ENCODE data around the gene RAP1A.

Gene RAP1A

DNA sequence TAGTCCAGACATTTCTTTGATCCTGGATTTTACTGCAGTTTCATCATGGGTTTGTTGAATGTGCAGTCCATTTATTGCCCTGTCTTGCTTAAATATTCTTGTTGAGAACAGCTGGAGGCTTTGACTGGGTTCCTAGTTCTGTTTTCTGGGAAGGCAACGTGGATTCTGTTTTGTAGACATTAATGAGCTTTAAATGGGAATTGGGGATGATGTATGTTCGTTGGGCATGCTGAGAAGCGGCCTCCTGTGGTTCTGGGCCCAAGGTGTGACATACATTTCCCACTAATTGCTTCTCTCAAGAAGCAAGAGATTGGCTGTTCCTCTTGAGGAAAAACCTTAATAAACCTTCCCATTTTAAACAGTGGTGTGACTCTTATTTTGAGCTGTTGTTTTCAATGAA lies 96.7 kb downstream of the RAP1A start:
- Mint-ChIP-seq H3K36me3 (ENCODE audit: low read depth) (peaks cover 4% of the 10 kb centered on the region), H3K27me3 (ENCODE audit: low read depth) (no peaks in the 10 kb centered on the region), H3K27ac (no peak overlapping the region), H3K4me3 (no peak overlapping the region), H3K9me3 (no peaks in the 10 kb centered on the region), H3K4me1 (peaks cover 41% of the 10 kb centered on the region)
- TF ChIP-seq, protein P1, sequence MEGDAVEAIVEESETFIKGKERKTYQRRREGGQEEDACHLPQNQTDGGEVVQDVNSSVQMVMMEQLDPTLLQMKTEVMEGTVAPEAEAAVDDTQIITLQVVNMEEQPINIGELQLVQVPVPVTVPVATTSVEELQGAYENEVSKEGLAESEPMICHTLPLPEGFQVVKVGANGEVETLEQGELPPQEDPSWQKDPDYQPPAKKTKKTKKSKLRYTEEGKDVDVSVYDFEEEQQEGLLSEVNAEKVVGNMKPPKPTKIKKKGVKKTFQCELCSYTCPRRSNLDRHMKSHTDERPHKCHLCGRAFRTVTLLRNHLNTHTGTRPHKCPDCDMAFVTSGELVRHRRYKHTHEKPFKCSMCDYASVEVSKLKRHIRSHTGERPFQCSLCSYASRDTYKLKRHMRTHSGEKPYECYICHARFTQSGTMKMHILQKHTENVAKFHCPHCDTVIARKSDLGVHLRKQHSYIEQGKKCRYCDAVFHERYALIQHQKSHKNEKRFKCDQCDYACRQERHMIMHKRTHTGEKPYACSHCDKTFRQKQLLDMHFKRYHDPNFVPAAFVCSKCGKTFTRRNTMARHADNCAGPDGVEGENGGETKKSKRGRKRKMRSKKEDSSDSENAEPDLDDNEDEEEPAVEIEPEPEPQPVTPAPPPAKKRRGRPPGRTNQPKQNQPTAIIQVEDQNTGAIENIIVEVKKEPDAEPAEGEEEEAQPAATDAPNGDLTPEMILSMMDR (IDR thresholded peaks at IDR 0.05; ENCODE audit: unreplicated experiment in 3 of 3) = no peak

DNA sequence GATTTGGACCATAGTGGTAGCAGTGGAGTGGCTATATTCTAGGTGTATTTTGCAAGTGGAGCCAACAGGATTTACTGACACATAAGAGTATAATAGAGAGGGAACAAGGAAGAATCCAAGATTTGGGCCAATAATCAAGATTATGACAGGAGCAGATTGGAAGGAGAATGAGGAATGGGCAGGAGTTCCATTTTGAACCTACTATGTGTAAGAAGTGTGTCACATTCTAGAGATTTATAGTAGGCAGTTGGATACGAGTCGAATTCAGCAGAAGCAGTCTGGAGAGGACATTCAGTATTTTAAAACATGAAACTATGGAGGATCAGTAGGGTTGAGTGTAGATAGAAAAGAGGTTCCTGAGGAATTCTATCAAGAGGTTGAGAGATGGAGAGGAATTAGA lies 97.9 kb downstream of the RAP1A start:
- Mint-ChIP-seq H3K27me3 (ENCODE audit: low read depth) (no peaks in the 10 kb centered on the region), H3K4me3 (no peak overlapping the region), H3K36me3 (ENCODE audit: low read depth) (peaks cover 4% of the 10 kb centered on the region), H3K9me3 (no peaks in the 10 kb centered on the region), H3K4me1 (peaks cover 50% of the 10 kb centered on the region), H3K27ac (no peak overlapping the region)
- TF ChIP-seq, protein P1 (IDR thresholded peaks at IDR 0.05; ENCODE audit: unreplicated experiment in 3 of 3) = no peak

DNA sequence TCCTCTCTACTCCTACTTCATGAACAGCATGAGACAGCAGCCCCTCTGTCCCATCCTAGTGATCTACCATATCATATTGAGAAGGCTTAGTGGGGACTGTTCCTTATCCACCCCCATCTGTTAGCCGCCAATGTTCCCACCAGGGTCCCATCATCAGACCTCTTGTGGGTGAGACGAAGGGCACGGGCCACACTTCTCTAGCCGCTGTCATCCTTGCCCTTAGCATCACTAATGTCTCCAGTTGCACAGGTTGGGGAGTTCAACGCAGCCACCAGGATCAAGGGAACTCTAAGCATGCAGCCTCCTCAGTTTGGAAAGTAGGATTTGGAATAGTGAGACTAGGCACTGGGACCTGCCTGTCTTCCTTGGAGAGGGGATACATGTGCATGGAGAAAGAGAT lies 99.5 kb downstream of the RAP1A start:
- Mint-ChIP-seq H3K36me3 (ENCODE audit: low read depth) (peaks cover 4% of the 10 kb centered on the region), H3K9me3 (no peaks in the 10 kb centered on the region), H3K4me1 (peaks cover 64% of the 10 kb centered on the region), H3K27ac (peak overlapping the region; percentile 8 to 64 (median 61)), H3K27me3 (ENCODE audit: low read depth) (no peaks in the 10 kb centered on the region), H3K4me3 (no peak overlapping the region)
- TF ChIP-seq, protein P1 (IDR thresholded peaks at IDR 0.05; ENCODE audit: unreplicated experiment in 3 of 3) = no peak

DNA sequence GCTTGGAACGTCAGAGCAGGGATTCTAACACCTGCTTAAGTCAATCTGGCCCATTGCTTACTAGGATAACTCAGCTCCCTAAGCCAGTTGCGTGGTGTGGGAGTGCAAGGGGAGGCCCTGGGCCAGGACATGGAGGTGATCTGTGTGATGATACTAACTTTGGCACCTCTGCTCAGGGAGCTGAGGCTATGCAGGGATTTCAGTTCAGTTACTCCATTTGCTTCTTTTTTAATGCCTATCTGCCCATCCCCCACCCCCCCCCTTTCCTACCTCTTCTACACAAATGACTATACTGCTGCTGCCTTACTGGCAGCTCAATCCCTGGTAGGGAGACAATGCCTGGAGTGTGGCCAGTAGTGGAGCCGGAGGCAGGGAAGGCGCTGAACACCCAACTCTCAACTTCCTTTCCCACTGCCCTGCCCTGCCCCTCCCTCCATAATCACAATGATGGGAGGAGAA lies 100.1 kb downstream of the RAP1A start:
- H3K36me3 Mint-ChIP-seq (ENCODE audit: low read depth) = peaks cover 4% of the 10 kb centered on the region
- peak overlapping the region; percentile 8 to 64 (median 46) for H3K27ac Mint-ChIP-seq
- peak overlapping the region in 1 of 3 experiments; percentile 3 for H3K4me3 Mint-ChIP-seq
- H3K4me1 Mint-ChIP-seq = peaks cover 70% of the 10 kb centered on the region
- no peaks in the 10 kb centered on the region for H3K9me3 Mint-ChIP-seq
- TF ChIP-seq, protein P1 (IDR thresholded peaks at IDR 0.05; ENCODE audit: unreplicated experiment in 3 of 3) = no peak
- H3K27me3 Mint-ChIP-seq (ENCODE audit: low read depth) = no peaks in the 10 kb centered on the region

DNA sequence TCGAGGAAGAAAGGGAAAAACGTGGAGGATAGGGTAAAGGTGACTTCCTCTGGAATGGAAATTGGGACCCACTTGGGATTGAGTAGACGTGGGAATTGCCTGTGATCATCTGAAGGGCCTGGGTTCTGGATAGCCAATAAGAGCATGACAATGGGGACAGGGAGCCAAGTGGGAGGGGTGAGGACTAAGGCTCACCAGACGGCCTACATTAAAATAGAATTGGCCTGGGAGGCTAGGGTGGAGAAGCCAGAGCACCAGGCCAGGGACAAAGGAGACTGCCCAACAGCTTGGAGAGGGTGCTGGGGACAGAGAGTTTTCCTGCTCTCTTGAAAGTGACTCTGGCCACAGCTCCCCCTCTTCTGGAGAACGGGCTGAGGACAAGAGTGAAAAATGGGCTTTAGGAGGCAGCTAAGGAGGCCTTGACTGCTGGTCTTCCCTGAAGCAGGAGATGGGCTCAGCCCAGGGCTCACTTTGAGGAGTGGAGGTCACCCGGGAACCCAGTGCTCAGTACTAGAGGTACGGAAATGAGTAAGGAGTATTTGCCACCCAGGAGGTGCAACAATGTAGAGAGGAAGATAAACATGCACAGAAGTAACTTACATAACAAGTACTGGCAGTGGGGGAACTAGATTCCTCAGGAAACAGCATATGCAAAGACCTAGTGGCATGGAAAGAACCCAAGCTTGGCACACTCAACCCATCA lies 100.8 kb downstream of the RAP1A start:
- Mint-ChIP-seq H3K4me1 (peaks cover 77% of the 10 kb centered on the region), H3K36me3 (ENCODE audit: low read depth) (peaks cover 4% of the 10 kb centered on the region), H3K4me3 (peak overlapping the region in 1 of 3 experiments; percentile 29), H3K9me3 (no peaks in the 10 kb centered on the region), H3K27ac (peak overlapping the region in 2 of 3 experiments; percentile 46 to 64), H3K27me3 (ENCODE audit: low read depth) (no peaks in the 10 kb centered on the region)
- TF ChIP-seq, protein P1 (IDR thresholded peaks at IDR 0.05; ENCODE audit: unreplicated experiment in 3 of 3) = no peak
